Activated T-helper 2 cell treated with anti-CD3 and anti-CD28 coated beads, Interferon-gamma antibody, Interleukin-2, Interleukin-4, amounts not matched to agents 10 μg/mL and 5 μg/mL and 100 μg/mL, durations not matched to agents 14 hours and 24 hours and 36 hours (primary cell): Measurements from ENCODE around the gene TRIM25. TPM values are rescaled to one million over a fixed set of nuclear protein-coding genes. Genes with fewer than 3 reads are reported as not detected.

ENCODE experiments used
- DNase-seq: peaks from one replicate; pipeline ENCODE4 v3.0.0; 2021; ENCODE audit warnings: low spot score
- H3K27ac Mint-ChIP-seq: one replicate; pipeline ENCODE4 v1.8.0; 2021; ENCODE audit warnings: mixed read lengths
- H3K27me3 Mint-ChIP-seq: one replicate; pipeline ENCODE4 v1.8.0; 2021; ENCODE audit warnings: low read depth, mixed read lengths
- H3K36me3 Mint-ChIP-seq: one replicate; pipeline ENCODE4 v1.8.0; 2021; ENCODE audit warnings: low read depth, mixed read lengths
- H3K4me1 Mint-ChIP-seq: one replicate; pipeline ENCODE4 v1.8.0; 2021; ENCODE audit warnings: low read depth, mixed read lengths
- H3K4me3 Mint-ChIP-seq: one replicate; pipeline ENCODE4 v1.8.0; 2021; ENCODE audit warnings: low read depth, mild to moderate bottlenecking, moderate library complexity, mixed read lengths
- H3K9me3 Mint-ChIP-seq: one replicate; pipeline ENCODE4 v1.8.0; 2021; ENCODE audit warnings: mixed read lengths
- intact Hi-C: fragments of 100-400 bp; cut with micrococcal nuclease; formaldehyde crosslinking; loops from one replicate; pipeline ENCODE4 v1.15.1; 2023
- total RNA-seq: library from RNA; stranded (reverse); gene quantifications from 2 replicates; pipeline ENCODE4 v1.2.3, GENCODE V29; 2022

TRIM25 gene
- total RNA-seq, 1 donor from 2014 or later: 76.5 TPM

- no peaks in the 10 kb centered on the region for H3K27me3 Mint-ChIP-seq
- H3K27ac Mint-ChIP-seq: peak overlapping the region; percentile 73
- peaks cover 72% of the 10 kb centered on the region for H3K36me3 Mint-ChIP-seq
- DNase-seq: no peak
- intact Hi-C loops: no loop called here
- H3K4me3 Mint-ChIP-seq: no peak overlapping the region
- H3K4me1 Mint-ChIP-seq: peaks cover 30% of the 10 kb centered on the region
- H3K9me3 Mint-ChIP-seq: no peaks in the 10 kb centered on the region
These were observed 23.0 kb upstream of the TRIM25 start for GRCh38 chr17:56936697-56937322.

- DNase-seq: no peak
- H3K36me3 Mint-ChIP-seq: peaks cover 73% of the 10 kb centered on the region
- no peak overlapping the region for H3K27ac Mint-ChIP-seq
- H3K27me3 Mint-ChIP-seq: no peaks in the 10 kb centered on the region
- intact Hi-C loops: no loop called here
- H3K4me3 Mint-ChIP-seq: no peak overlapping the region
- H3K9me3 Mint-ChIP-seq: peaks cover 8% of the 10 kb centered on the region
- peaks cover 30% of the 10 kb centered on the region for H3K4me1 Mint-ChIP-seq
These were observed 21.6 kb upstream of the TRIM25 start for GRCh38 chr17:56935461-56935860.

DNA sequence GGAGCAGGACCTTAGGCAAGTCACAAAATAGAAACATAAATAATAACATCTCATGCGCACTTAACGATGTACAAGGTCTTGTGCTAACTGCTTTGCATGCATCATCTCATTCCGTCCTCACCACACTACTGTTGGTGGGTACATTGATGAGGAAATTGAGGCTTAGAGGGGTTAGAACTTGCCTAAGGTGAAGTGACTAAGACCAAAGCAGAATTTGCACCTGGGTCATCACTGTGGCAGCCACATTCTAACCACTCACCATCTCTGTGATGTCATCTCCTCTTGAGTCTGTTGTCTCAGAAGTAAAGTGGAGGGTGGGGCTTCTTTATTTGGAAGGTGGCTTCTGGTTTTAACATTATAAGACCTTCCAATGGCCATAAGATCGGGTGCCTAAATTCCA, 20.4 kb upstream of the TRIM25 start:
- no peak for DNase-seq
- no peak overlapping the region for H3K4me3 Mint-ChIP-seq
- H3K36me3 Mint-ChIP-seq: peaks cover 68% of the 10 kb centered on the region
- peaks cover 27% of the 10 kb centered on the region for H3K4me1 Mint-ChIP-seq
- intact Hi-C loops: no loop called here
- H3K27me3 Mint-ChIP-seq: no peaks in the 10 kb centered on the region
- H3K27ac Mint-ChIP-seq: peak overlapping the region; percentile 62
- H3K9me3 Mint-ChIP-seq: peaks cover 20% of the 10 kb centered on the region

DNA sequence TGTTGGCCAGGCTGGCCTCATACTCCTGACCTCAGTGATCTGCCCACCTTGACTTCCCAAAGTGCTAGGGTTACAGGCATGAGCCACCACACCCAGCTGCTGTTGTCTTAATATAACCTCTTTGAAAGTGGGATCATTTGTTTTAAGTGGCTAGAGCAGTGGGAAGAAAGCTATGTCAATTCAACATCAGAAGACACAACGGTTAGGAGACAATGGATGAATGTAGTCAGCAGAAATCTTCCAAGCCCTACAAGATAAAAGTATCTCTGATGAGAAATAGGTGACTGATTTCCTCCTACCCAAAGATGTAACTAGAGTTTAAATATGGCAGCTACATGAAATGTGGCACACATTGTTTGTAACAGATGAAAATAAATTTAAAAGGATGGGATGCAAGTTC, 20.0 kb upstream of the TRIM25 start:
- H3K9me3 Mint-ChIP-seq: peaks cover 22% of the 10 kb centered on the region
- peaks cover 26% of the 10 kb centered on the region for H3K4me1 Mint-ChIP-seq
- peaks cover 65% of the 10 kb centered on the region for H3K36me3 Mint-ChIP-seq
- H3K27me3 Mint-ChIP-seq: no peaks in the 10 kb centered on the region
- no peak overlapping the region for H3K4me3 Mint-ChIP-seq
- intact Hi-C loops: no loop called here
- no peak overlapping the region for H3K27ac Mint-ChIP-seq
- no peak for DNase-seq

GRCh38 chr17:56933151-56933745, 19.4 kb upstream of the TRIM25 start:
- H3K4me1 Mint-ChIP-seq: peaks cover 20% of the 10 kb centered on the region
- H3K4me3 Mint-ChIP-seq: no peak overlapping the region
- H3K9me3 Mint-ChIP-seq: peaks cover 22% of the 10 kb centered on the region
- no peak for DNase-seq
- H3K27ac Mint-ChIP-seq: no peak overlapping the region
- H3K36me3 Mint-ChIP-seq: peaks cover 59% of the 10 kb centered on the region
- intact Hi-C loops: no loop called here
- no peaks in the 10 kb centered on the region for H3K27me3 Mint-ChIP-seq

DNA sequence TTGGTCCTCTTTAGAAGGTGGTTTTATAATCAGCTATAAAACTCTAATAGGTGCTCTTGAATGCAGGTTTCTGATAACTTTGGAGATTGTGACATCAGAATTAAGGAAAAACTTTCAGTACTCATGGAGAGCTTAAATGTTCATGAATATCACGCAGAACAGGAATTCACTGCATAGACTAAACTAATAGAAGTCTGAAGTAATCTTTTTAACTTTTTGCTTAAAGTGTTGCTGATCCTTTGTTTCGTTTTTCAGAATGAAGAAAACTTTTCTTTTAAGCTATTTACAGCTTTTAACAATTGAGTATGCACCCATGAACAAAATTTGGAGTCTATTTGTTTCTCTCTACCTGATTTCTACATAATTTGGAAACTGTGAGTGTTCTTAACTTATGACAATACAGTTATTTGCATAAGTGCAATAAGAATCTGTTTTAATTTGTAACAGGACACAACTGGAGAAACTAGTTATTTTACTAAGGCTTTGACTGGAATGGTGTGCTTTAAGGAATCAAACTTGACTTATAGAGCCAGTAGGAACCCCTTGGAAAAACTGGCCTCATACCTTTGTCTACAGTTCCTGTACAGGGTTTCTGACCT, 17.0 kb upstream of the TRIM25 start:
- peaks cover 26% of the 10 kb centered on the region for H3K9me3 Mint-ChIP-seq
- intact Hi-C loops: no loop called here
- H3K4me1 Mint-ChIP-seq: peaks cover 5% of the 10 kb centered on the region
- no peak overlapping the region for H3K4me3 Mint-ChIP-seq
- H3K36me3 Mint-ChIP-seq: peaks cover 37% of the 10 kb centered on the region
- no peak overlapping the region for H3K27ac Mint-ChIP-seq
- no peak for DNase-seq
- H3K27me3 Mint-ChIP-seq: no peaks in the 10 kb centered on the region

DNA sequence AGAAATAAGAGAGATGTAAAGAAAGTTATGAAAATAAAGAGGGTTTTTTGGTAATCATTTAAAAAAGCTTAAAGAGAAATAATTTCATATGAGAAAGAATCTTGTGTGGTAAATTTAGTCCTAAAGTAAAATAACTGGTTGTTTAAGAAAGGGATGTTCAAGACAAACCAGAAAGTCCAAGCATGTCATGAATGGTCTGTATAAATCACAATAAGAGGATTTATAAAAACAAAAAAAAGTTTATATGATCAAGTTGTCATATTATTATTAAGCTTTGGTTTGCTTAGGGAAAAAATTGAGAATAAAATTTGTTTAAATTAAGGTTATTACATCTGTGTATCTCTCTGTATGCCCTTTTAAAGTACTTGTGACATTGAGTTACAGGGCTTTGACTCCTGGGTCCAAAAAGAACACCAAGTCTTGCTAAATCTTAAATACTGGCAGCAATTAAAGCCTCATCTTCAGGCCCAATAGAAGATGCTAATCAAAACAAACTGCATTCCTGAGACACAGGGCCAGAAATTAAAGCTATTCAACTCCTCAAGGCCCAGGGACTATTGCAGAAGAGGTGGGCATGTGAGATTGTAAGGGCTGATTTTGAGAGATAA, 15.6 kb upstream of the TRIM25 start:
- Mint-ChIP-seq H3K36me3 (peaks cover 30% of the 10 kb centered on the region), H3K27me3 (no peaks in the 10 kb centered on the region), H3K4me3 (no peak overlapping the region), H3K9me3 (peaks cover 26% of the 10 kb centered on the region), H3K27ac (no peak overlapping the region), H3K4me1 (peaks cover 2% of the 10 kb centered on the region)
- DNase-seq: no peak
- intact Hi-C loops: no loop called here

- Mint-ChIP-seq H3K36me3 (peaks cover 21% of the 10 kb centered on the region), H3K4me1 (no peaks in the 10 kb centered on the region), H3K27ac (no peak overlapping the region), H3K27me3 (no peaks in the 10 kb centered on the region), H3K9me3 (peaks cover 26% of the 10 kb centered on the region), H3K4me3 (no peak overlapping the region)
- DNase-seq: no peak
- intact Hi-C loops: no loop called here
These were observed 14.7 kb upstream of the TRIM25 start for GRCh38 chr17:56928586-56928985.

- H3K4me3 Mint-ChIP-seq: no peak overlapping the region
- H3K27me3 Mint-ChIP-seq: no peaks in the 10 kb centered on the region
- intact Hi-C loops: no loop called here
These were observed 12.9 kb upstream of the TRIM25 start for GRCh38 chr17:56926704-56927103.

GRCh38 chr17:56926270-56926669, 12.4 kb upstream of the TRIM25 start:
- intact Hi-C loops: no loop called here
- H3K4me3 Mint-ChIP-seq: no peak overlapping the region
- H3K36me3 Mint-ChIP-seq: peaks cover 8% of the 10 kb centered on the region
- peaks cover 26% of the 10 kb centered on the region for H3K9me3 Mint-ChIP-seq
- no peaks in the 10 kb centered on the region for H3K27me3 Mint-ChIP-seq
- H3K27ac Mint-ChIP-seq: no peak overlapping the region
- H3K4me1 Mint-ChIP-seq: no peaks in the 10 kb centered on the region
- no peak for DNase-seq

More at GRCh38 chr17:56926704-56927103, 12.9 kb upstream of the TRIM25 start:
- no peak for DNase-seq
- no peak overlapping the region for H3K27ac Mint-ChIP-seq
- no peaks in the 10 kb centered on the region for H3K4me1 Mint-ChIP-seq
- peaks cover 10% of the 10 kb centered on the region for H3K36me3 Mint-ChIP-seq
- peaks cover 26% of the 10 kb centered on the region for H3K9me3 Mint-ChIP-seq

DNA sequence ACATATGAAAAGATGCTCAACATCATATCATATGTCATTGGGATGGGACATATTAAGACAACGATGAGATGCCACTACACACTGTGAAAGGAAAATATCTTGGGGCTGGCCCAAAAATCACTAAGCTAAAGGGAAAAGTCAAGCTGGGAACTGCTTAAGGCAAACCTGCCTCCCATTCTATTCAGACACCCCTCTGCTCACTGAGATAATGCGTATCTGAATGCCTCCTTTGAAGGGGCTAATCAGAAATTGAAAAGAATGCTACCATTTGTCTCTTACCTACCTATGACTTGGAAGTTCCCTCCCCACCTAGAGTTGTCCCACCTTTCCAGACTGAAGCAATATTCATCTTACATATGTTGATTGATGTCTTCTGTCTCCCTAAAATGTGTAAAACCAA, 11.2 kb upstream of the TRIM25 start:
- intact Hi-C loops: no loop called here
- no peaks in the 10 kb centered on the region for H3K36me3 Mint-ChIP-seq
- H3K27me3 Mint-ChIP-seq: no peaks in the 10 kb centered on the region
- peaks cover 15% of the 10 kb centered on the region for H3K9me3 Mint-ChIP-seq
- H3K27ac Mint-ChIP-seq: no peak overlapping the region
- no peak for DNase-seq
- no peak overlapping the region for H3K4me3 Mint-ChIP-seq
- no peaks in the 10 kb centered on the region for H3K4me1 Mint-ChIP-seq

- H3K4me3 Mint-ChIP-seq: no peak overlapping the region
- no peaks in the 10 kb centered on the region for H3K27me3 Mint-ChIP-seq
- peaks cover 40% of the 10 kb centered on the region for H3K4me1 Mint-ChIP-seq
- no peak overlapping the region for H3K27ac Mint-ChIP-seq
- H3K36me3 Mint-ChIP-seq: peaks cover 10% of the 10 kb centered on the region
- H3K9me3 Mint-ChIP-seq: peaks cover 22% of the 10 kb centered on the region
- intact Hi-C loops: no loop called here
- no peak for DNase-seq
These were observed 5.9 kb upstream of the TRIM25 start for GRCh38 chr17:56919717-56920116.

DNA sequence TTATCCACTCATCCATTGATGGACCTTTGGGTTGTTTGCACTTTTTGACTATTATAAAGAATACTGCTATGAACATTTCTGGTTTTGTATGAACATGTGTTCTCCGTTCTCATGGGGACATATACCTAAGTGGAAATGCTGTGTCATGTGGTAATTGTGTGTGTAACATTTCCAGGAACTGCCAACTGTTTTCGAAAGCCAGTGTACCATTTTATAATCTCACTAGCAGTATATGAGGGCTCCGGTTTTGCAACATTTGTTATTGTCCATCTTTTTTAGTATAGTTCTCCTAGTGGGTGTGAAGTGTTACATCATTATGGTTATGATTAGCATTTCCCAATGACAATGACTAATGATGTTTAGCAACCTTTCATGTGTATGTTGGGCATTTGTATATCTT, 5.1 kb upstream of the TRIM25 start:
- peaks cover 42% of the 10 kb centered on the region for H3K4me1 Mint-ChIP-seq
- H3K4me3 Mint-ChIP-seq: no peak overlapping the region
- intact Hi-C loops: no loop called here
- H3K36me3 Mint-ChIP-seq: peaks cover 10% of the 10 kb centered on the region
- H3K9me3 Mint-ChIP-seq: peaks cover 22% of the 10 kb centered on the region
- H3K27ac Mint-ChIP-seq: peak overlapping the region; percentile 50
- no peaks in the 10 kb centered on the region for H3K27me3 Mint-ChIP-seq
- no peak for DNase-seq
